Hepatocyte (in vitro differentiated cells): ENCODE data around the gene EIF3B. TPM values are rescaled to one million over a fixed set of nuclear protein-coding genes. Genes with fewer than 3 reads are reported as not detected.

Source experiments
- DNase-seq: peaks from one replicate; pipeline ENCODE4 v3.0.0-alpha.2; 2016; ENCODE audit warnings: low spot score
- H2AFZ ChIP-seq: fragments of 200-600 bp; sonication (generic); 2 replicates; pipeline ENCODE4 v1.6.0; 2016; ENCODE audit warnings: antibody characterized with exemption, mild to moderate bottlenecking
- H3K27ac ChIP-seq: fragments of 200-600 bp; sonication (generic); 2 replicates; pipeline ENCODE4 v1.5.1; 2016; ENCODE audit warnings: mild to moderate bottlenecking
- H3K27me3 ChIP-seq: fragments of 200-600 bp; sonication (generic); 2 replicates; pipeline ENCODE4 v1.6.1; 2016
- H3K36me3 ChIP-seq: fragments of 200-600 bp; sonication (generic); replicated peaks from 2 replicates; pipeline ENCODE4 v1.5.1; 2016; ENCODE audit warnings: low read depth; ENCODE audit not compliant: insufficient read depth
- H3K4me1 ChIP-seq: fragments of 200-600 bp; sonication (generic); 2 replicates; pipeline ENCODE4 v1.5.1; 2016; ENCODE audit warnings: mild to moderate bottlenecking, moderate library complexity; ENCODE audit not compliant: insufficient read depth
- H3K4me2 ChIP-seq: fragments of 200-600 bp; sonication (generic); 2 replicates; pipeline ENCODE4 v1.6.0; 2016
- H3K4me3 ChIP-seq: fragments of 200-600 bp; sonication (generic); 2 replicates; pipeline ENCODE4 v1.5.1; 2016; ENCODE audit warnings: mild to moderate bottlenecking
- H3K79me2 ChIP-seq: fragments of 200-600 bp; sonication (generic); 2 replicates; pipeline ENCODE4 v1.6.0; 2017; ENCODE audit warnings: mild to moderate bottlenecking
- H3K9me2 ChIP-seq: fragments of 200-600 bp; sonication (generic); replicated peaks from 2 replicates; pipeline ENCODE4 v1.6.0; 2017; ENCODE audit warnings: mild to moderate bottlenecking; ENCODE audit not compliant: insufficient read depth
- H3K9me3 ChIP-seq: fragments of 200-600 bp; sonication (generic); 2 replicates; pipeline ENCODE4 v1.5.1; 2016; ENCODE audit warnings: low read depth, mild to moderate bottlenecking
- H4K20me1 ChIP-seq: fragments of 200-600 bp; sonication (generic); 2 replicates; pipeline ENCODE4 v1.6.0; 2016; ENCODE audit warnings: mild to moderate bottlenecking; ENCODE audit not compliant: insufficient read depth, poor library complexity, severe bottlenecking
- CTCF ChIP-seq: fragments of 200-600 bp; sonication (generic); IDR thresholded peaks from 2 replicates; pipeline ENCODE4 v1.5.1; 2016; ENCODE audit warnings: antibody characterized with exemption, mild to moderate bottlenecking; ENCODE audit not compliant: poor library complexity
- EZH2 ChIP-seq: fragments of 200-600 bp; sonication (generic); IDR thresholded peaks from 2 replicates; pipeline ENCODE4 v1.6.1; 2016; ENCODE audit warnings: antibody characterized with exemption, mild to moderate bottlenecking, borderline replicate concordance
- EZH2phosphoT487 ChIP-seq: fragments of 200-600 bp; sonication (generic); IDR thresholded peaks from one replicate; pipeline ENCODE4 v1.6.1; 2018; ENCODE audit warnings: antibody characterized with exemption, mild to moderate bottlenecking, low read depth, moderate library complexity; ENCODE audit not compliant: unreplicated experiment, severe bottlenecking
- WGBS: methylation state at CpG from one replicate; pipeline ENCODE4 v1.1.6; 2016; ENCODE audit warnings: low lambda C conversion rate; ENCODE audit errors: missing lambda C conversion rate; 5-methylcytosine and 5-hydroxymethylcytosine counted together
- polyA plus RNA-seq: library from polyadenylated mRNA; unstranded; fragments of >200 nt; fragmentation: Nextera tagmentation; extraction: Ambion mirVana; gene quantifications from 2 replicates; pipeline ENCODE4 v1.2.1, GENCODE V29; 2016
- total RNA-seq: library from RNA; depleted of rRNA; stranded (reverse); fragments of >200 nt; gene quantifications from 2 replicates; pipeline ENCODE4 v1.2.3, GENCODE V29; 2014

EIF3B gene
- total and polyA plus RNA-seq, 2 experiments from 2014 or later: 122 to 145 TPM

DNA sequence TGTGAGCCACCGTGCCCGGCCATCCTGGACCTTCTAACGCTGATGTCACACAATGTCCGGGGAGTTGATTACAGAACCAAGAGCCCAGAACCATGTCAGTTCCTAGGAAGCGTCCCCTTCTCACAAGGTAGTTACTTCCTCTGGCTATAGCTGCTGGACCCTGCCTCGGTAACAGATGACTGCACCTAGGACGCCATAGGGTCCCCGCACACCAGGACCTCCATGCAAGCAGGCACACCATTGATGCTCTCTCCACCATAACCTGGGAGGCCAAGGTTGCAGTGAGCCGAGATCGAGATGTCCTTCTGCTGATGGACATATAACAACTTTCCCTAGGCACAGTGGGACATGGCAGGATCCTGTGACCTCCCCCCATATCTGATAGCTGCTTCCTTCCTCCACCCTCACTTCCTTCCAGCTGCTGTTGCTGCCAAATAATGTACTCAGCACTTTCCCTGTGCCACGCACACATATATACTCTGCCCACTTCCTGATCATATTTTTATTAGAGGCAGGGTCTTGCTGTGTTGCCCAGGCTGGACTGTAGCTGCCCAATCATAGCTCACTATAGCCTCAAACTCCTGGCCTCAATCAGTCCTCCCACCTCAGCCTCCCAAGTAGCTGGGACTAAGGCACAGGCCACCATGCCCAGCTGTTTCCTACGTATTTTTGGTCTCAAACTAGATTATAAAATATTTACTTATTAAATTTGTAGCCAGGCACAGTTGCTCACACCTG is 36.9 kb upstream of the EIF3B start:
- DNase-seq: no peak
- Histone ChIP-seq H3K9me3 (no peaks in the 10 kb centered on the region), H3K4me2 (no peak overlapping the region), H4K20me1 (no peaks in the 10 kb centered on the region), H3K27ac (no peak overlapping the region), H3K79me2 (peaks cover 12% of the 10 kb centered on the region), H3K4me3 (no peak overlapping the region), H3K9me2 (no peaks in the 10 kb centered on the region), H3K27me3 (no peaks in the 10 kb centered on the region), H3K4me1 (no peaks in the 10 kb centered on the region), H2AFZ (no peak overlapping the region), H3K36me3 (no peaks in the 10 kb centered on the region)
- no peak for TF ChIP-seq CTCF
- no peak for TF ChIP-seq EZH2phosphoT487
- TF ChIP-seq EZH2: no peak
- WGBS: 95% methylated on average over 12 of the region's 12 CpGs

DNA sequence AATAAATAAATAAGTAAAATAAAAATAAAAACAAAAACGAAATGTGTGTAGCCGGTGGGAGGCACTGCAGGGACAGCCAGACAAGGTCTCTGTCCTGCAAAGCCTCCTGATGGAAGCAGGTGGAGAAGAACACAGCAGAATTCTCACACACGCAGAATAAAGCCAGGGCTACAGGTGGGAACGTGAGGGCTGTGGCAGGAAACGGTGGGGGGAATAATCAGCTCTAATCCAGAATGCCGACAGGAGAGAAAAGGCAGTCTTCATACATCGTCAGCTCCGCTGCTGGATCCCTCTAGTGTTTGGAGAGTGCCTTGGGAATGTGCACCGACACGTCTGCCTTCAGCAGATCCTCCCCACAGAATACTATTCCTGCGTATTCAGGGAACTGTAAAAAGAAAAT is 33.6 kb upstream of the EIF3B start:
- DNase-seq: peak; percentile 43
- Histone ChIP-seq H3K4me2 (peak overlapping the region; percentile 19), H4K20me1 (no peaks in the 10 kb centered on the region), H3K27me3 (no peaks in the 10 kb centered on the region), H3K9me3 (no peaks in the 10 kb centered on the region), H3K4me3 (no peak overlapping the region), H3K27ac (no peak overlapping the region), H3K4me1 (no peaks in the 10 kb centered on the region), H2AFZ (no peak overlapping the region), H3K79me2 (no peaks in the 10 kb centered on the region), H3K9me2 (no peaks in the 10 kb centered on the region), H3K36me3 (no peaks in the 10 kb centered on the region)
- WGBS: 37% methylated on average over 11 of the region's 11 CpGs
- TF ChIP-seq EZH2 (no peak), CTCF (peak; percentile 23), EZH2phosphoT487 (no peak)

DNA sequence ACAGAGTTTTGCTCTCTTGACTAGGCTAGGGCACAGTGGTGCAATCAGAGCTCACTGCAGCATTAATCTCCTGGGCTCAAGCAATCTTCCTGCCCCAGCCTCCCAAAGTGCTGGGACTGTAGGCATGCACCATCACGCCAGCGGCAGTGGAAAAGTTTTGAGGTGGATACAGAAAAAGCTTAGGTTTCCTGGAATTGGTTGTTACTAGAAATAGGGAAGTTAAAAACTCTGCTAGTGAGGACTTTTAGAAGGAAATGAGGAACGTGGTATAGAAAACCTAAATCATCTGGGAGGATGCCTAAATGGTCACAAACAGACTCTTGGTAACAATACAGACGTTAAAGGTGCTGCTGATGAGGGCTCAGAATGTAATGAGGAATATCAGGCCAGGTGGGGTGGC is 29.5 kb upstream of the EIF3B start:
- H2AFZ ChIP-seq: no peak overlapping the region
- no peaks in the 10 kb centered on the region for H4K20me1 ChIP-seq
- TF ChIP-seq EZH2phosphoT487 (no peak), CTCF (no peak), EZH2 (no peak)
- H3K36me3 ChIP-seq: no peaks in the 10 kb centered on the region
- H3K4me2 ChIP-seq: no peak overlapping the region
- DNase-seq: no peak
- no peaks in the 10 kb centered on the region for H3K9me3 ChIP-seq
- no peaks in the 10 kb centered on the region for H3K27me3 ChIP-seq
- H3K4me3 ChIP-seq: no peak overlapping the region
- no peaks in the 10 kb centered on the region for H3K4me1 ChIP-seq
- H3K27ac ChIP-seq: no peak overlapping the region
- no peaks in the 10 kb centered on the region for H3K79me2 ChIP-seq
- WGBS: 84% methylated on average over 4 of the region's 4 CpGs
- no peaks in the 10 kb centered on the region for H3K9me2 ChIP-seq
